ENCODE measurements around the gene GCN1.

GRCh38 chr12:120099738-120100137, 94.8 kb downstream of the GCN1 start:
- TF ChIP-seq EZH2 (IDR thresholded peaks at IDR 0.05; ENCODE audit: low read depth), result no peak
- TF ChIP-seq CTCF (conservative IDR thresholded peaks at IDR 0.05), result no peak

All from PC-9 (cell line).